Thoracic aorta (tissue), 2 donors: ENCODE measurements around the gene UMODL1. TPM values are rescaled to one million over a fixed set of nuclear protein-coding genes. Genes with fewer than 3 reads are reported as not detected.

ENCODE experiments used
- ATAC-seq: fragments of 150-250 bp; one replicate; pipeline ENCODE4 v1.8.0; 2017; ENCODE audit warnings: low read depth; ENCODE audit not compliant: insufficient number of reproducible peaks, low FRiP score
- DNase-seq: peaks from one replicate; pipeline ENCODE4 v3.0.0-alpha.2; 2020; ENCODE audit warnings: low spot score
- H3K27ac ChIP-seq, 2 donors: fragments of 200-600 bp; sonication (generic); 1 replicate in 1 of 2; 2 replicates in 1 of 2; pipeline ENCODE4 v1.5.1; 2016; ENCODE audit warnings: mild to moderate bottlenecking in 2 of 2, moderate library complexity in 2 of 2
- H3K27me3 ChIP-seq: fragments of 200-600 bp; sonication (generic); replicated peaks from 2 replicates; pipeline ENCODE4 v1.6.0; 2016; ENCODE audit warnings: mild to moderate bottlenecking; ENCODE audit not compliant: insufficient read depth
- H3K36me3 ChIP-seq: fragments of 200-600 bp; sonication (generic); one replicate; pipeline ENCODE4 v1.5.1; 2016
- H3K4me1 ChIP-seq, 2 donors: fragments of 200-600 bp; sonication (generic); 1 replicate in 1 of 2; 2 replicates in 1 of 2; pipeline versions ENCODE4 v1.5.1 to v1.6.0; 2016; ENCODE audit warnings: low read depth in 2 of 2, mild to moderate bottlenecking in 1 of 2; ENCODE audit not compliant: control insufficient read depth in 1 of 2
- H3K4me3 ChIP-seq: fragments of 200-600 bp; sonication (generic); 2 replicates; pipeline ENCODE4 v1.5.1; 2016; ENCODE audit warnings: mild to moderate bottlenecking
- H3K9me3 ChIP-seq: fragments of 200-600 bp; sonication (generic); 2 replicates; pipeline ENCODE4 v1.5.1; 2016
- total RNA-seq, 2 donors: library from RNA; depleted of rRNA; stranded (reverse); fragments of >200 nt; gene quantifications; one replicate each; pipeline versions ENCODE4 v1.1.0 to v1.2.3, GENCODE V29; 2016
- TF ChIP-seq, protein P1 (sequence below): fragments of 200-600 bp; sonication (generic); IDR thresholded peaks from one replicate; pipeline ENCODE4 v1.5.1; 2019; ENCODE audit warnings: antibody characterized with exemption

UMODL1 gene
- total RNA-seq, 2 donors from 2014 or later = 0.14 TPM; not detected in 1

DNA sequence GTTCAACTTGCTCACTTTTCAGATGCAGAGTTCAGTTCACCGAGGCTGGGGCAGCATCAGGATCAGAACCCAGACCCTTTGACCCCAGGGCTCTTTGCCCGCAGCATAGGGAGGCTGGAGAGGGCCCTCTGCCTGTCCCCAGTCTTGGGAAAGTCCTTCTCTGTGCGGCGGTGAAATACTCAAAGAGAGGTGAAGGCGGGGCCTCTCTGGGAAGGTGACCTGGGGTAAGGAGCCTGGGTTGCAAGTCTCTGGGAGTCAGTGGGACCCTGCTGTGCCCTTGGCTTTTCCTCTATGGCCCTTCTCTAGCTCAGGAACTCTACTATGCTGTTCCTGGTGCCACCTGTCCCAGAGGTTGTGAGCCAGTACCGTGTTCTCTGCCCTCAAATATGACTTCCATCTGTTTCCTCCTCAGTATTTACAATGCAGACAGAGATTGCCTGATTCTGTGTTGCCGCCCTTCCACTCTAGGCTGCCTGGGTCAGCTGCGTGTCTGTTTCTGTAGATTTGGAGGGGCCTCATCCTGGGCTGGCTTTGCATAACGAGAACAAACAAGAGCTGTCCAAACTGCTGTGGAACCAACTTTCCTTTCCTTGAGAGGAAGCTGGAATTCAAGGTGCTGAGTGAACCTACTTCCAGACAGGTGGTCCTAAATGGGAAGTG is 42.2 kb upstream of the UMODL1 start:
- TF ChIP-seq, protein P1, sequence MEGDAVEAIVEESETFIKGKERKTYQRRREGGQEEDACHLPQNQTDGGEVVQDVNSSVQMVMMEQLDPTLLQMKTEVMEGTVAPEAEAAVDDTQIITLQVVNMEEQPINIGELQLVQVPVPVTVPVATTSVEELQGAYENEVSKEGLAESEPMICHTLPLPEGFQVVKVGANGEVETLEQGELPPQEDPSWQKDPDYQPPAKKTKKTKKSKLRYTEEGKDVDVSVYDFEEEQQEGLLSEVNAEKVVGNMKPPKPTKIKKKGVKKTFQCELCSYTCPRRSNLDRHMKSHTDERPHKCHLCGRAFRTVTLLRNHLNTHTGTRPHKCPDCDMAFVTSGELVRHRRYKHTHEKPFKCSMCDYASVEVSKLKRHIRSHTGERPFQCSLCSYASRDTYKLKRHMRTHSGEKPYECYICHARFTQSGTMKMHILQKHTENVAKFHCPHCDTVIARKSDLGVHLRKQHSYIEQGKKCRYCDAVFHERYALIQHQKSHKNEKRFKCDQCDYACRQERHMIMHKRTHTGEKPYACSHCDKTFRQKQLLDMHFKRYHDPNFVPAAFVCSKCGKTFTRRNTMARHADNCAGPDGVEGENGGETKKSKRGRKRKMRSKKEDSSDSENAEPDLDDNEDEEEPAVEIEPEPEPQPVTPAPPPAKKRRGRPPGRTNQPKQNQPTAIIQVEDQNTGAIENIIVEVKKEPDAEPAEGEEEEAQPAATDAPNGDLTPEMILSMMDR = no peak
- Histone ChIP-seq H3K27ac (peak overlapping the region; percentile 62 to 63), H3K9me3 (no peaks in the 10 kb centered on the region), H3K27me3 (no peaks in the 10 kb centered on the region), H3K4me1 (peaks cover 0 to 17% of the 10 kb centered on the region in 2 donors), H3K4me3 (no peak overlapping the region), H3K36me3 (no peaks in the 10 kb centered on the region)
- no peak for DNase-seq
- ATAC-seq = no peak

DNA sequence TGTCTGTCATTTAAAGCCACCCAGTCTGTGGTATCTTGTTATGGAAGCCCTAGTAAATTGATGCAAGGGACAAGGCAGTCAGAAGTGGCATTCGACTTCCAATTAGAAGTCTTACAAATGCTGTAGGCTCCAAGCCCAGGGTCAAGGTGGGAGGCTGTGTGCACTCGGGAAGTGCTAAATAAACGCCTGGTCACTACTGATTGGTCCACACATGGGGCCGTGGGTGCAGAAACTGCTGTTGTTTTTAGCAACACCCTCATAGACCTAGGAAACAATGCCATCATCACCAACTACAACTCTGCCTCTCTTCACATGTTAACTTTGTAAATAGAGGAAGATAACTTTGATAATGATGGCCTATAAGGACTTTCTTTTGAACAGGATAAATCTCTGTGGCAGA is 40.8 kb upstream of the UMODL1 start:
- H3K4me3 ChIP-seq = no peak overlapping the region
- peaks cover 0 to 17% of the 10 kb centered on the region in 2 donors for H3K4me1 ChIP-seq
- H3K36me3 ChIP-seq = no peaks in the 10 kb centered on the region
- H3K27ac ChIP-seq = no peak overlapping the region
- ATAC-seq (no peak), DNase-seq (no peak)
- TF ChIP-seq, protein P1 = no peak
- no peaks in the 10 kb centered on the region for H3K9me3 ChIP-seq
- no peaks in the 10 kb centered on the region for H3K27me3 ChIP-seq

DNA sequence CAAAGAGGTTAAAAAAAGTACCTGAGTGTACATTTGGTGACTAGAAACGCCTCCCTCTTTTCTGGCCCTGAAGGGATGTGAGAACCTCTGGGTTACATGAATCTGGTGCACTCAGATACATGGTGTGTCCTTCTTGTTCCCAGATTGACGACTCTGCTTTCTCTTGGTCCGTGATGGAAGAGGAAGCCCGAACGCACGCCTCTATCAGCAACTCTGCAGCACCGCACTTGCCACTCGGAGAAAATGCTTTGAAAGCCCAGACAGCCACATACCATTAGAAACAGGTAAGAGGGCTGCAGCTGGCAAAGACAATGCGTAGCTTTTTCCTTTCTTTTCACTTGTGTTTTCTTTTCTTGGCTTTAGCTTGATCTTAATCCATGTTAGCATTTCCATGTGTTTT is 39.9 kb upstream of the UMODL1 start:
- Histone ChIP-seq H3K9me3 (no peaks in the 10 kb centered on the region), H3K36me3 (no peaks in the 10 kb centered on the region), H3K4me1 (peaks cover 0 to 17% of the 10 kb centered on the region in 2 donors), H3K27ac (no peak overlapping the region), H3K4me3 (no peak overlapping the region), H3K27me3 (no peaks in the 10 kb centered on the region)
- TF ChIP-seq, protein P1 = no peak
- no peak for DNase-seq
- ATAC-seq = no peak

DNA sequence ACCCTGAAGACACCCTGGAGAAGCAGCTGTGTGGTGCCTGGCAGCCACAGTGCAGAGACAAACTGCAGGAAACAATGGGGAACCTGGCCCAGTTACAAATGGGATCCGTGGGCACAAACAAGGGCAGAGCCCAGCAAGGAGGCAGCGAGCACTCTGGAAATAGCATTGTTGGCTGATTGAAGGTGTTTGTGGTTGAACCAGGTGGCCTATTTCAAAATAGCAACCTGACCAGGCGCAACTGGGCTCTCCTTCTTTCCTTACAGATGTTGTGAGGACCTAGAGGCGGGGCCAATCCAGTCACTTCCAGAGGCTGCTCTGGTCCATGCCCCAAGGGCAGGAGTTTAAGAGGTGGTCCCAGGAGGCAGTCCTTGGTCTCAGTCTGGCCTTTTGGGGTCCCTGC is 39.3 kb upstream of the UMODL1 start:
- TF ChIP-seq, protein P1 = no peak
- H3K4me3 ChIP-seq = no peak overlapping the region
- ATAC-seq (no peak), DNase-seq (no peak)
- no peak overlapping the region for H3K27ac ChIP-seq
- no peaks in the 10 kb centered on the region for H3K36me3 ChIP-seq
- H3K9me3 ChIP-seq = no peaks in the 10 kb centered on the region
- H3K4me1 ChIP-seq = peaks cover 0 to 17% of the 10 kb centered on the region in 2 donors
- H3K27me3 ChIP-seq = no peaks in the 10 kb centered on the region

DNA sequence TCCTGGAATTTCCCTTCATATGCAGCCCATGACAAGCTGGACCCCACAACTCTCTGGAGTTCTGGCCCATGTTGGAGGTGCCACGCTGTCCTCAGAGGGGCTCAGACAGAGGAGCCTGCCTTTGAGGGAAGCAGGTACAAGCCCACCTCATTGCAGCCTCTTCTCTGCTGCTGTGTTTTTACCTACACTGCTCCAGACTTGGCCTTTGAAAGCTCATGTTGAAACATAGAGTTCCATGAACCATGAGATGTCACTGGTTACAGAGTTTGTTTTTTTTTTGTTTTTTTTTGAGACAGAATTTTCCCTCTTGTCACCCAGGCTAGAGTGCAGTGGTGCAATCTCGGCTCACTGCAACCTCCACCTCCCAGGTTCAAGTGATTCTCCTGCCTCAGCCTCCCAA is 38.9 kb upstream of the UMODL1 start:
- DNase-seq = no peak
- TF ChIP-seq, protein P1 = no peak
- no peak for ATAC-seq
- Histone ChIP-seq H3K27ac (no peak overlapping the region), H3K9me3 (no peaks in the 10 kb centered on the region), H3K36me3 (no peaks in the 10 kb centered on the region), H3K27me3 (no peaks in the 10 kb centered on the region), H3K4me1 (peaks cover 0 to 16% of the 10 kb centered on the region in 2 donors), H3K4me3 (no peak overlapping the region)
